Body of pancreas (tissue), 4 donors: Measurements from ENCODE around the gene WDR55.

Experiments used
- POLR2A ChIP-seq, 3 donors: fragments of 450-650 bp; IDR thresholded peaks; one replicate each; pipeline ENCODE4 v1.6.1; 2016; ENCODE audit warnings: antibody characterized with exemption in 3 of 3, mild to moderate bottlenecking in 2 of 3
- TF ChIP-seq, protein P1 (sequence below), 7 experiments: fragments of 450-650 bp in 4 of 7; fragments of 200-600 bp in 3 of 7; sonication (generic) in 3 of 7; IDR thresholded peaks; one replicate each; pipeline ENCODE4 v1.5.1; 2016 to 2019; ENCODE audit warnings: antibody characterized with exemption in 7 of 7

DNA sequence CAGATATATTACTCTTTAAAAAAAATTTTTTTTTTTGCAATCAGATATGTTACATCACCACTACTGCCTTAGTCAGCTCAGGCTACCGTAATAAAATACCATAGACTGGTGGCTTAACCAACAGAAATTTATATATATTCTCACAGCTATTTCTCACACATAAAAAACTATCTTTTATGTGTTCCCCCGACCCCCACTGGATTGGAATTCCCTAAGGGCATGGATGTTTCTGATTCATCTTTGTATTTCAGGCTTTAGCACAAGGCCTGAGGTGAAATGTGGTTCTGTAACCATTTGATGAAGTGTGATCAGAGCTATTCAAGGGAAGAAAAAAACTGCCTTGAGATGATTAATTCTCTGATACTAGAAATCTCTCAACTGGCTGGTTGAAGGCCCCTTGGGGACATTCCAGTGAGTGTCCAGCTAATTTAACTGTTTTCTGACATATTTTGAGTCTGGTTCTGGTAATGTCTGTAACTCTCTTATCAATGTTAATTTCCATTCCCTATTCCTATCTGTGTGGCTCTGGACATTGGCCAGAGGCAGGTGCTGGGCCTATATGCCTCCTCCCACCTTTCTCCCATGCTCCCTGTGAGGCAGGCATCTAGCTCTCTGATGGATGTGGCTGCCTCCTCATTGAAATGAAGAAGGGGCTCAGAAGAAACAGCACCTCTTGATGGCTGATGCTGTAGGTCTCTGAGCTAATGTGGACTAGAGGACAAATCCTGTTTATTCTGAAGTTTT, 34.2 kb upstream of the WDR55 start:
- TF ChIP-seq, protein P1, sequence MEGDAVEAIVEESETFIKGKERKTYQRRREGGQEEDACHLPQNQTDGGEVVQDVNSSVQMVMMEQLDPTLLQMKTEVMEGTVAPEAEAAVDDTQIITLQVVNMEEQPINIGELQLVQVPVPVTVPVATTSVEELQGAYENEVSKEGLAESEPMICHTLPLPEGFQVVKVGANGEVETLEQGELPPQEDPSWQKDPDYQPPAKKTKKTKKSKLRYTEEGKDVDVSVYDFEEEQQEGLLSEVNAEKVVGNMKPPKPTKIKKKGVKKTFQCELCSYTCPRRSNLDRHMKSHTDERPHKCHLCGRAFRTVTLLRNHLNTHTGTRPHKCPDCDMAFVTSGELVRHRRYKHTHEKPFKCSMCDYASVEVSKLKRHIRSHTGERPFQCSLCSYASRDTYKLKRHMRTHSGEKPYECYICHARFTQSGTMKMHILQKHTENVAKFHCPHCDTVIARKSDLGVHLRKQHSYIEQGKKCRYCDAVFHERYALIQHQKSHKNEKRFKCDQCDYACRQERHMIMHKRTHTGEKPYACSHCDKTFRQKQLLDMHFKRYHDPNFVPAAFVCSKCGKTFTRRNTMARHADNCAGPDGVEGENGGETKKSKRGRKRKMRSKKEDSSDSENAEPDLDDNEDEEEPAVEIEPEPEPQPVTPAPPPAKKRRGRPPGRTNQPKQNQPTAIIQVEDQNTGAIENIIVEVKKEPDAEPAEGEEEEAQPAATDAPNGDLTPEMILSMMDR (IDR thresholded peaks at IDR 0.05): no peak
- TF ChIP-seq POLR2A (IDR thresholded peaks at IDR 0.05): no peak
